Adrenal gland (tissue), 19 donors: Measurements from ENCODE around the gene CA11. TPM values are rescaled to one million over a fixed set of nuclear protein-coding genes. Genes with fewer than 3 reads are reported as not detected.
"Not testable (repeated sequence)": the region's sequence is repeated elsewhere in the genome, so short reads cannot be mapped to it uniquely, and the experiment has no call there.

ENCODE experiments used
- DNase-seq, 7 donors: peaks; one replicate each; pipeline ENCODE4 v3.0.0-alpha.2; 2019 to 2020
- H3K27ac ChIP-seq, 5 donors: fragments of 200-600 bp; sonication (generic) in 4 of 5; 1 replicate in 3 of 5; 2 replicates in 2 of 5; pipeline versions ENCODE4 v1.5.1 to v1.8.0; 2016 to 2020; ENCODE audit warnings: mild to moderate bottlenecking in 1 of 5
- H3K27me3 ChIP-seq: fragments of 200-600 bp; 2 replicates; pipeline ENCODE4 v1.8.0; 2021
- H3K36me3 ChIP-seq, 2 donors: fragments of 200-600 bp; replicated peaks in 1 of 2; 1 replicate in 1 of 2; 2 replicates in 1 of 2; pipeline versions ENCODE4 v1.5.1 to v1.8.0; 2018 to 2022
- H3K4me1 ChIP-seq, 2 donors: fragments of 200-600 bp; replicated peaks in 1 of 2; 1 replicate in 1 of 2; 2 replicates in 1 of 2; pipeline versions ENCODE4 v1.5.1 to v1.8.0; 2018 to 2021
- H3K4me3 ChIP-seq, 4 donors: fragments of 200-600 bp; sonication (generic) in 3 of 4; one replicate each; pipeline ENCODE4 v1.5.1; 2016 to 2018
- H3K9me3 ChIP-seq, 3 donors: fragments of 200-600 bp; sonication (generic) in 1 of 3; replicated peaks in 1 of 3; 1 replicate in 2 of 3; 2 replicates in 1 of 3; pipeline versions ENCODE4 v1.5.1 to v1.8.0; 2016 to 2021
- CTCF ChIP-seq, 6 experiments: fragments of 450-650 bp in 4 of 6; fragments of 200-600 bp in 2 of 6; sonication (generic) in 1 of 6; IDR thresholded peaks; 1 replicate in 5 of 6; 2 replicates in 1 of 6; pipeline versions ENCODE4 v1.5.1 to v1.8.0; 2016 to 2021; ENCODE audit warnings: antibody characterized with exemption in 6 of 6, mild to moderate bottlenecking in 2 of 6, moderate library complexity in 1 of 6
- POLR2A ChIP-seq, 2 donors: fragments of 450-650 bp; IDR thresholded peaks; one replicate each; pipeline ENCODE4 v1.6.1; 2017; ENCODE audit warnings: antibody characterized with exemption in 2 of 2, mild to moderate bottlenecking in 2 of 2, moderate library complexity in 1 of 2
- WGBS, 4 donors: extraction: QIAGEN DNeasy Blood & Tissue Kit in 2 of 4; methylation state at CpG; one replicate each; pipeline versions ENCODE4 v1.1.5 to v1.1.7; 2013 to 2017; 5-methylcytosine and 5-hydroxymethylcytosine counted together
- intact Hi-C, 2 donors: fragments of 100-400 bp; cut with DNase I; formaldehyde crosslinking; loops; one replicate each; pipeline versions ENCODE4 v1.14.1 to v1.15.0; 2022 to 2023
- long read RNA-seq, 10 donors: library from polyadenylated mRNA in 3 of 10; unstranded in 2 of 10; stranded (forward) in 1 of 10; transcript quantifications; one replicate each; pipeline ENCODE4 v2.0.0 and lab custom pipeline, GENCODE V29; 2021 to 2026
- polyA plus RNA-seq, 3 donors: library from polyadenylated mRNA; stranded (reverse); fragments of 200-250 nt in 2 of 3; fragments of 350-450 nt in 1 of 3; fragmentation: Illumina TruSeq in 1 of 3; extraction: RNeasy Lipid Tissue Mini Kit (QIAGEN cat#74804) in 1 of 3; gene quantifications; one replicate each; pipeline ENCODE4 v1.2.3, GENCODE V29; 2013 to 2014
- total RNA-seq, 9 donors: library from RNA; depleted of rRNA in 4 of 9; stranded (reverse); fragments of >200 nt in 4 of 9; fragments of 120-200 nt in 1 of 9; fragmentation: NEBNext Ultra II Directional in 1 of 9; extraction: Animal tissue kit (Norgen Biotek cat#: 25700) in 1 of 9; gene quantifications; one replicate each; pipeline versions ENCODE4 v1.1.0 to v1.2.4, GENCODE V29; 2013 to 2023
- donor health status: healthy with polysubstance abuse.
- donor health status: Bipolar disorder and iron deficiency.
- donor health status: DM: yes; HTN: yes; CAD: no.
- donor health status: DM: no; HTN: no; CAD: no.
- donor health status: DM: no; HTN: no; CAD: no.
- donor health status: DM: yes; HTN: yes; CAD: no.

The CA11 gene
- total RNA-seq, result 10 to 100 TPM in 8 of 9 donors, 1 to 10 TPM in 1; 6.0 to 44.2 (median 21.7) TPM
- 100 to 1,000 TPM in 1 of 3 donors, 10 to 100 TPM in 2; 17.7 to 125 (median 50.4) TPM for polyA plus RNA-seq
- long read RNA-seq, donor 1, partial matches to known transcripts, result 0 of 5 reads
- long read RNA-seq, donor 1, other reads (novel, unspliced or antisense), result 0 of 5 reads
- long read RNA-seq, donor 2, partial matches to known transcripts, result 0 of 5 reads
- long read RNA-seq, donor 2, other reads (novel, unspliced or antisense), result 0 of 5 reads
- long read RNA-seq, donor 3, partial matches to known transcripts, result 0 of 1 reads
- long read RNA-seq, donor 3, other reads (novel, unspliced or antisense), result 0 of 1 reads
- long read RNA-seq, donor 4, partial matches to known transcripts, result 0 of 3 reads
- long read RNA-seq, donor 4, other reads (novel, unspliced or antisense), result 0 of 3 reads
- long read RNA-seq, donor 5, transcript CA11-202 (2 exons, 275 nt), result minor isoform, 10 of 33 reads
- long read RNA-seq, donor 5, transcript CA11-201 (9 exons, 1,844 nt), result major isoform, 21 of 33 reads
- long read RNA-seq, donor 5, partial matches to known transcripts, result 0 of 33 reads
- long read RNA-seq, donor 5, other reads (novel, unspliced or antisense), result 2 of 33 reads
- long read RNA-seq, donor 6, partial matches to known transcripts, result 0 of 1 reads
- long read RNA-seq, donor 6, other reads (novel, unspliced or antisense), result 1 of 1 reads
- long read RNA-seq, donor 7, partial matches to known transcripts, result 0 of 3 reads
- long read RNA-seq, donor 7, other reads (novel, unspliced or antisense), result 0 of 3 reads
- long read RNA-seq, donor 8, partial matches to known transcripts, result 0 of 5 reads
- long read RNA-seq, donor 8, other reads (novel, unspliced or antisense), result 0 of 5 reads
- long read RNA-seq, donor 9, transcript CA11-202 (2 exons, 275 nt), result major isoform, 7 of 11 reads
- long read RNA-seq, donor 9, partial matches to known transcripts, result 0 of 11 reads
- long read RNA-seq, donor 9, other reads (novel, unspliced or antisense), result 0 of 11 reads
- long read RNA-seq, donor 10, partial matches to known transcripts, result 0 of 3 reads
- long read RNA-seq, donor 10, other reads (novel, unspliced or antisense), result 0 of 3 reads

- TF ChIP-seq POLR2A (IDR thresholded peaks at IDR 0.05) (peak; percentile 14 to 60), CTCF (IDR thresholded peaks at IDR 0.05) (peak; percentile 80 to 96 (median 92))
- Histone ChIP-seq H3K4me3 (peak within 1 kb of the TSS in 3 of 4 donors; percentile 22 to 60 (median 49)), H3K4me1 (peaks cover 11 to 13% of the 10 kb centered on the region in 2 donors), H3K27ac (peak within 1 kb of the TSS; percentile 75 to 93 (median 83)), H3K36me3 (no peaks in the 10 kb centered on the region), H3K9me3 (no peaks in the 10 kb centered on the region), H3K27me3 (no peaks in the 10 kb centered on the region)
- peak; percentile 89 to 94 (median 92) for DNase-seq
- intact Hi-C loops, result loop anchor here in 1 of 2 donors (10.0 kb wide), 1 partner anchor 199 kb away; no protein-coding TSS in a partner anchor
- WGBS, 4 donors, result 0 to 1% (median 1%) methylated on average over 20 to 33 of the region's 33 CpGs
Observed at GRCh38 chr19:48646001-48646721, at the start of gene CA11. Gene CA11 (minus strand): TSS chr19:48646187. CDS start chr19:48645632, 555 bp downstream.

DNA sequence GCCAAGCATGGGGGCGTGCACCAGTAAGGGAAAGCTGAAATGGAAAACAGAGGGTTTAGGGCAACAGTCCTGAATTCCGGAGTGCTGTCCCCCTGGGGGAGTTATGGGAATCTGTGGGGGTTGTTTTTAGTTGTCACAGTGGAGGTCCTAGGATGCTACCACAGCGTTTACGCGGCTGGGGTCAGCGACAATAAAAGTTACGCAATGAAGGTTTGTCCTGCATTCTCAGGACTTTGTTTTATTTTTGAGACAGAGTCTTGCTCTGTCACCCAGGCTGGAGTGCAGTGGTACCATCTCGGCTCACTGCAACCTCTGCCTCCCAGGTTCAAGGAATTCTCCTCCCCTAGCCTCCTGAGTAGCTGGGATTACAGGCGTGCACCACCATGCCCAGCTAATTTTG lies 47.6 kb upstream of the CA11 start:
- intact Hi-C loops, H3K36me3 ChIP-seq, DNase-seq, H3K4me3 ChIP-seq, H3K27me3 ChIP-seq, H3K27ac ChIP-seq, H3K4me1 ChIP-seq, H3K9me3 ChIP-seq: not testable (repeated sequence)
- WGBS, 4 donors, result 88 to 94% (median 92%) methylated on average over 9 of the region's 9 CpGs

DNA sequence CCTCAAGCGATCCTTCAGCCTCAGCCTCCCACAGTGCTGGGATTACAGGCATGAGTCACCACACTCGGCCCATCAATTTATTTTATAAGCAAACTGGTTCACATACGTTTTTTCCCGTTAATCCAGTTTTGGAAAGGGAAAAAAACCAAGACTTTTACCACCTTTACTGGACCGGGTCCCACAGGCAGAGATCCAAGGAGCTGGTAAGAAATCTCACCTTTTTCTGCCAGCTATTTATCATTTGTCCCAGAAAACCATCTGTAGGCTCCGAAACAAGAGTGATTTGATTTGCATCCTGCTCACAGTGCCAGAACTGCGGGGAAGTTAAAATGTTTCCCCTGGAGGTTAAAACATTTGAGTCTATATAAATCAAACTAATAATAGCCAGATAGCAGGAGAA lies 43.5 kb upstream of the CA11 start:
- Histone ChIP-seq H3K27me3 (no peaks in the 10 kb centered on the region), H3K4me3 (no peak overlapping the region), H3K4me1 (no peaks in the 10 kb centered on the region), H3K36me3 (no peaks in the 10 kb centered on the region), H3K27ac (no peak overlapping the region), H3K9me3 (no peaks in the 10 kb centered on the region)
- WGBS, 4 donors, result 51 to 62% (median 58%) methylated on average over 7 of the region's 7 CpGs
- DNase-seq, result no peak
- no peak for TF ChIP-seq POLR2A (IDR thresholded peaks at IDR 0.05)
- intact Hi-C loops, result no loop called here

DNA sequence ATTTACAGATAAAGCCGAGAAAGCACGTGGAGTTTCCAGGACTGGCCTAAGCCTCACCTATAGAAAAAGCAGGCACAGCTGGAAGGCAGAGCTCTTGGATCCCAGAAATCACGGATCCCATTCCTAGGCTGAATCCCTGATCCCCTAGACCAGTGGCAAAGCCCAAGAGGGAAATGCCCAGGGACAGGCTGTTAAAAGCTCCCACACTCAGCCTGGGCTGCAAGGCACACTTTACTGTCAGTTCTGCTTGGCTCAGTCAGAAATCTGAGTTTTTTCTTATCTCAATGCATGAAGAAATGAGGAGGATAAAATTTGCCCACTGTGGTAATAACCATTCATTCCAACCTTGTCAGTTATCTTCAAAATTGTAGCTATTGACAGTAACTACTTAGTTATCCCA lies 41.8 kb upstream of the CA11 start:
- no peaks in the 10 kb centered on the region for H3K9me3 ChIP-seq
- no peaks in the 10 kb centered on the region for H3K36me3 ChIP-seq
- WGBS, 4 donors, result 91 to 96% (median 94%) methylated on average over 2 to 3 of the region's 3 CpGs
- no peaks in the 10 kb centered on the region for H3K27me3 ChIP-seq
- H3K27ac ChIP-seq, result no peak overlapping the region
- H3K4me1 ChIP-seq, result no peaks in the 10 kb centered on the region
- no peak for DNase-seq
- intact Hi-C loops, result no loop called here
- TF ChIP-seq CTCF (IDR thresholded peaks at IDR 0.05) (no peak), POLR2A (IDR thresholded peaks at IDR 0.05) (no peak)
- H3K4me3 ChIP-seq, result no peak overlapping the region

GRCh38 chr19:48686637-48687036 lies 40.6 kb upstream of the CA11 start:
- H3K4me3 ChIP-seq, H3K9me3 ChIP-seq, H3K4me1 ChIP-seq, H3K36me3 ChIP-seq, H3K27me3 ChIP-seq, DNase-seq, intact Hi-C loops, H3K27ac ChIP-seq: not testable (repeated sequence)
- WGBS, 4 donors, result 91 to 97% (median 96%) methylated on average over 6 to 7 of the region's 7 CpGs
